Stimulated activated CD4-positive, alpha-beta T cell treated with anti-CD3 and anti-CD28 coated beads, Interleukin-4, amount 100 ng/mL, for 48 hours (primary cell): Measurements from ENCODE around the gene SGPL1.

Experiments
- DNase-seq, 2 donors: peaks; one replicate each; pipeline ENCODE4 v3.0.0-alpha.2; 2020; ENCODE audit warnings: low read depth in 2 of 2

SGPL1 gene

DNA sequence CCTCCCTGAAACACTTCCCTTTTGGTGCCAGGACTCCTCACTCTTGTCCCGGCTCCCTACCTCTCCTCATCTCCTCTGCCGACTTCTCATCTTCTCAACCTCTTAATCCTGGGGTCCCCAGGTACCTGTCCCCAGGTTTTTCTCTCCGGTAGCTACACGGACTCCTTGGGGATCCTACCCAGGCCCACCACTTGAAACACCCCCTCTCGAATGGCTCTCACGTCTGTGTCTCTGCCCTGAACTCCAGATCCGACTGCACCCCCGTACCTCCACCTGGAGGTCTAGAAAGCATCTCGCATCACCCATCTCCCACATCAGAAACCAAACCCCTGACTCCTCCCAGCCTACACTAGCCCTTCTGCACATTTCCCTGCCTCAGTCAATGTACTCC lies 35.4 kb upstream of the SGPL1 start:
- no peak for DNase-seq

DNA sequence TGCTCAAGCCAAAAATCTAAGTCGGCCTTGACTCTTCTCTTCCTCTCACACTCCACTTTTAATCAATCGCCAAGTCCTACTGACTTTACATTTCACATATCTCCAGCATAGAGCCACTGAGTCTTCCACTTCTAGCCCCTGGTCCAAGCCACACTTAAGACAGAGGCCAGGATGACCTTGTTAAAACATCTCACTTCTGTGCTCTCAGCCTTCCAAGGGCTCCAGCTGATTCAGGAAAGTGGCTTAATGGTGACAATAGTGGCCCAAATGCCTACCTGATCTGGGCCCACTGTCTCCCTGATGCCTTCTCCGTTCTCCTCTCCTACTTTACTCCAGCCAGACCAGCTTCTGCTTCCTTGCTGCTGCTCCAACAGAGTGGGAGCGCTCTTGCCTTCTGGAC lies 35.0 kb upstream of the SGPL1 start:
- DNase-seq = no peak

DNA sequence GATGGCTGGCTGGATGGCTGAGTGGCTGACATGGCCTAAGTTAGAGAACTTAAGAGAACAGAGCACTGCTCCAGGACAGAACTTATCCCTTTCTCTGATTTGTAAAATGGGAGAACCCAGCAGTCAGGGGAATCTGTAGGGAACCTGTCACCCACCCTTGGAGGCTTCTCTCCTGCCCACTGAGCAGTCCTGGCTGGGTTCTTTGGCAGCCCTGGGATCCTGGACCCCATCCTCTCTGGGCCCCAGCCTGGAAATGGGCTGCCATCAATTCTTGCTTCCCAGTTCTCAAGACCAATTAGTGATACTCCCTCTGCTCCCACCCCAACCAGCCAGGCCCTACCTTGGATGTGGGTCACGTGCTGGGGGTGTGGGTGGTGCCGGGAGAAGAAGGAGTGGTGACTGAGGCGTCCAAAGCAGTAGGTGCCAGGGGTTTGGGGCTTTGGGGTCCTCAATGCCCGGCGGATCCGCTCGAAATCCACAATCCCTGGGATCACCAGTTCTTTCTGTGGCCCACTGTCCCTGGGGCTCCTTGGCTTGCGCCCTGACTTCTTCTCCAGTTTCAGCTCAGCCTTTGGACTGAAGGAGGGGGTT lies 34.2 kb upstream of the SGPL1 start:
- no peak for DNase-seq

DNA sequence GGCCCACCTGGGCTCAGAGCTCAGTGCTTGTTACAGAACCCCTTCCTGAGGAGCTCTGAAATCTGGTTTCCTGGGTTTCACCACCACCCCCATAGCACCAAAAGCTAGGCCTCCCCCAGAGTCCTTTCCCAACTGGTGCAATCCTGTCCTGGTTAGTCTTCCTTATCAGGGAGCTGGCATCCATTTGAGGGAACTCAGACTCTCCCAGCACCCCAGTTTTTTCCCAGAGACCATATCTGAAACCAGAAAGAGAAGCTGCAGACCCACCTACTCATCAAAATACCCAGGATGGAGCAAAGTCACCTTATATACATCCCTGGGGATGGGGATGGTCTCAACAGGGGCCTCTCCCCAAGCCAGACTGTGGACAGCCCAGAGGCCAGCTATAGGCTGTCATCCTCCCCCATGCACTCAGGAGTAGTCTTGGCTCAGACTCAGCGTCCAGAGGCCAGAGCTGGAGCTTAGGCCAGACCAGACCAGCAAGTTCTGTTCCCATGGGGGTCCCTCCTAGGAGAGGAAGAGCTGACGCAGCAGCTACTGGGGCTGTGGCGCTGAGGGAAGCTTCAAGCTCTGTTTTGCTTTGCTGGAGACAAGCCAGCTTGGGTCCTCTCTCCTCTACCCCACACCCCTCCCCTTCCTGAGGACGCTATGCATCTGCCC lies 33.5 kb upstream of the SGPL1 start:
- DNase-seq = no peak

DNA sequence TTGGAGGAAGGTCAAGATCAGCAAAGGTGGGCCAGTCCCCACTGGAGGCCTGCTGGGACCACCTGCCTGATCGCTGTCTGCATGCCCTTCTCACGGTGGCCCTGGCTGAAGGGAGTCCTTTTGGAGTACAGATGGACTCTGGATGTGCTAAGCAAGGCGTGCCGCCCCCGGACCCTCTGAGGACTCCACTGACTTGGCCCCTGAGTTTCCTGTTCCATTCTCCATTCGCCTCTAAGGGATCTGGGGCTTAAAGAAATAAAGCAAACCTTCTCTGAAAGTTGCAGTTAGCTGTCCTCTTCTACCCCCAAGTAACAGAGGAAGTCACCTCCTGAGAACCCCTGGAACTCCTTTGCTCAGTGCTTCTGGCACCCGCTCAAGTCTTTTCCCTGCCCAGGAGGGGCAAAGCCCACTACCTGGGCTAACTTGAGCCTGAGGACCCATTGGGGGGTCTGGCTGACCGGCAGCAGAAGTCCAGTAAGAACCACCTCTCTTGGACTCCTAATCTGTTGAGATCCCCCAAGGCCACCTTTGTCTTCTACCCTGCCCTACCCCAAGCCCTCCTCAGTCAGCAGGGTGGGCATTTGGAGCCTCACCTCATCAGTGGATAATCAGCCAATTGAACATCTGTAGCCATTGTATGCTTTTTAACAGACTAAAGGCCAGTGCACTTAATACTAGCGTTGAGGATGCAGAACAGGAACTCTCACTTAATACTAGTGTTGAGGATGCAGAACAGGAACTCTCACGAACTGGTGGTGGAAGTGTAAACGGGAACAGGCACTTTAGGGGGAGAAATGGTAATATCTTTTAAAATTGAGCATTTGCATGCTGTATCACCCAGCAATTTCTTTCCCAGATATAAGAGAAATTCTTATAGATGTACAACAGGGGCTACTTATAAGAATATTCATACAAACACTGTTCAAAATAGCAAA lies 32.7 kb upstream of the SGPL1 start:
- no peak for DNase-seq

DNA sequence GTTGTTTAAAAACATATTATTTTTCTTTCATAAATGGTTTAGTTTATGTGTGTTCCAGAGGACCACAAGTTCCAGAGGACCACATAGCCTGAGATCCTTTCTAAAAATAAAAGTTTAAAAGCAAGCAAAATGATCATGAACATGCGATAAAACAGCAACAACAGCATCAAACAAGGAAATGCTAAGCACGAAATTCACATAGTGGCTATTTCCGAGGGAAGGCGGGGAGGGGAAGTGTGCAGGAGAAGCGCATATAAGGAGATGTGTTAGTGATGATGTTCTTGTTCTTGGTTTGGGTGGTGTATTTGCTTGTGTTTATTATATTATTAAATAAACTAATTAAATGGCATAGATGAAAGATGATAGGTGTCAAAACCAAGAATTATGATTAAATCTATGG lies 31.7 kb upstream of the SGPL1 start:
- DNase-seq = no peak

DNA sequence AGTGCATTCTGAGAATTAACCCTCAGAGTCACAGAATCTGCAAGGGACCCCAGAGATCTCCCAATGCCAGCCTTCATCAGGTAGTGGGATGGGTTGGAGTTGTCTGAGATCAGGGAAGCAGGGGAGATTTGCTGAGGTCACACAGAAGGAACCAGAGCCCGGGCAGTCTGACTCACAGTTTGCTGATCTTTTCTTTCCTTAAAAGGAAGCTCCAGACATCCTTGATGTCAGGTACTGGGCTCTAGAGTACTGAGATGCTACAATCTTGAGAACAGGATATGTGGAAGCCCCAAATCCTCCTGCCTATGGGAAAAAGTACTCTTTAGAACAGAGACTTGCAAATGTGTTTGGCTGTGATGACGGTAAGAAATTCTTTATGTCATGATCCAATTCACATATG lies 31.3 kb upstream of the SGPL1 start:
- DNase-seq = no peak

DNA sequence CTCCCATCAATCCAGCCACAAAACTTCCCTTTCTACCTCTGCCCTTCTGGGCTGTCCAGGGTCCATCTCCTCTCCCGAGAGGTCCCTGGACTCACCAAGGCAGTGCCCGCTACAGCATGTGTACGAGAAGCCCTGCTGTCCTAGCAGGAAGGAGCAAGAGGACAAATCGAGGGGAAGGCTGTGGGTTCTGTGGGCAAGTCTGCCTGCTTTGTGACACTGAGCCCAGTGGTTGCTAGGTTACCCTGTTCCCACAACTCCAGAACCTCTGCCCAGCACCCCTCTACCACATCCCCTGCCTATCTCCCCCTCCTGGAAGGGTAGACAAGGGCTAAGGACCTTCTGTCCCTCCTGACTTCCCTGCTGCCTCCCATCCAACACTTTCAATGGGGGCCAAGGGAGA lies 30.6 kb upstream of the SGPL1 start, which contains the start of gene TBATA:
Gene TBATA (minus strand): TSS at position 188 of the 400 bp plus-strand sequence. CDS start 1,998 bp downstream, outside the sequence.
- DNase-seq = no peak

DNA sequence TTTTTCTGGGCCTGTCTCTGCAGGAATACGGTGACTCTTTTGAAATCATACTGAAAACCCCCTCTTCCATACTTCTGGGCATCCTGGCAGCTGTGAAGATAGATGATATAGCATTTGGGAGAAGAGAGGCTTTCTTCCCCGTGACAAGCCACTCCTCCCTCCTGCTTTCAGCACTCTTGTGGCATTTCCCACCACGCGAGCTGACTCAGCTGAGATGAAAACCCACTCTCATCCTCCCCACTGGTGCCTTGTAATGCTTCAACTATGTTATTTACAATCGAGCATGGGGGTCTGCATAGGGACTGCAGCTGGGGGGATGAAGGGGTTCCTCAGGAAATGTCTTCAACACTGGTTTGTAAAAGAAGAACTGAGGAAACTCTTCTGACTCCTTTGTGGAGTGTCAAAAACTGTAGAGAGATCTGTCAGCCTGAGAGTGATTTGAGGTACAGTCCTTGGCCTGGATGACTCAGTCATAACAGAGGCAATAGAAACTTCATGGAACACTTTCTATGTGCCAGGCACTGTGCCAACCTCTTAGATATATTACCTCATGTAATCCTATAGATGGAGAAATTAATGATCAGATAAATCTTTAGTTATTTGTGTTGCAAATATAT lies 28.8 kb upstream of the SGPL1 start:
- peak in 1 of 2 donors; percentile 10 for DNase-seq

DNA sequence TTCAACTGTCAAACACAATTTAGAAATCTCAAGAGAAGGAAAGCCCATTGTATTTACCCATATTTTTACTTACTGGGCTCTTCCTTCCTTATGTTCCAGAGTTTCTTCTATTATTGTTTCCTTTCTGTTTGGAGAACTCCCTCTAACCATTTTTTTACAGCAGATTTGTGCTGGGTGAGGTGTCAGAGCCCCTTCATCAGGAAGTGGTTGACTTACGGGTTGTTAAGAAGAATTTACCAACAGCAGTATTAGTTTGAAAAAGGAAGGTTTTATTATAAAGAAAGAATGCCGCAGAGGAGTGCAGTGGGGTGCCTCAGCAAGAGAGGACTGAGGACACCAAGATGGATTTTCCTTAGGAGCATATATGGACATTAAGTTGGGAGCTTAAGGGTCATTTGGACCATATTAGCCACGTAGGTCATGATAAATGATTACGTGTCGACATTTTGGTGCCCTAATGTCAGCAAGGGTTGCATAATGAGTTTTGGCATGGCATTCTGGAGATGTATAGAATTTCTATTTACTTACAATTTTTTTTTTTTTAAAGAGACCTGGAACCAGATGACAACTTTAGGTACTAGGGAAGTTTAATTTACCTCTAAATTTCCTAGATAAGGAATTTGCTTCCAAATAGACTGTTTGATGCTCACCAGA lies 24.2 kb upstream of the SGPL1 start:
- no peak for DNase-seq

DNA sequence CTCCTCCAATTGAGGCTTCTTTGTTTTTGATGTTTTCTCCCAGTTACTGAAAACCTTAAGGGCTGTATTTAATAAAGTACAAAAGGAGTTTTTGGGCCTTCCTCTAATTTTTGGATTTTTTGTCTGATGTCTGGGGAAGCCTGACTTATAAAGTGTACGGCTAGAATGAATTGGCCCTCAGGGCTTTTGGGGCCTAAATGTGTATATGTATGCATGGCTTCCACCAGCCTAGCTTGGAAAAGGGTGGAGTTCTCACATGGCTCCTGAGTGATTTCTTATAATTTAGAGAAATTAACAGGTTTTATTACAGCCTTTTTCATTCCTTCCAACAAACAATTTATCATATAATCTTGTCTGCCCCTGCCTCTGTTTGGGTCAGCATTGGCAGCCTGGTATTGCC lies 20.1 kb upstream of the SGPL1 start:
- no peak for DNase-seq

DNA sequence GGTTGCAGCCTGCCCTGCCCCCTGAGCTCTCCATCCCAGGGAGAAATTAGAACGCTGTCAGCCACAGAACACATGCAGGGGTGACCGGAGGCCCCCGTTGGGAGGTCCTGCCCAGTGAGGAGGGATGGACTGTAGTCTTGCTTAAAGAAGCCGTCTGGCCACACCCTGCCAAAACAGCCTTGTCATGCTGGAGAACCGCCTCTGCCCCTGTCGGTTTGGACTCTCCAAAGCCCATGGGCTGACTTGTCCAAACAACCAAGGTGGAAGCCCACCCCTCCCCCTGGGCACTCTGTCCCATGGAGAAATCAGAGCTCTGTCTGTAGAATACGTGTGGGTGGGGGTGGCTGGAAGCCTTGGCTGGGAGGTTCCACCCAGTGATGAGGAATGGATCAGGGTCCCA lies 17.9 kb upstream of the SGPL1 start:
- no peak for DNase-seq

DNA sequence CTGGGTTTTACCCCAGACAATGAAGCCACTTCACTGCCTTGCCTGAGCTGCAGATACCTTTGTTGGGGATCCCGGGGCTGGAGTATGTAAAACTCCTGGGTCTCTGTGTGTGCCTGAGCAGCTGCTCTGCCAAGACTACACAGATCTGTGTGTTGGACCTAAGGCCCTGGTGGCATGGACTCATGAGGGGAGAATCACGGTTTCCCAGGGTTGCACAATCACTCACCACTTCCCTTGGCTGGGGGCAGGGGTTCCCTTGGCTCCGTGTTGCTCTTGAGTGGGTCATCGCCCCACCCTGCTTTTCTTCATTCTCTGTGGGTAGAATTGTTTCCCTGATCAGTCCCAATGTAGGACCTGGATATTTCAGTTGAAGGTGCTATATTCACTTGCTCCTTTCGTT lies 16.6 kb upstream of the SGPL1 start:
- DNase-seq = no peak

DNA sequence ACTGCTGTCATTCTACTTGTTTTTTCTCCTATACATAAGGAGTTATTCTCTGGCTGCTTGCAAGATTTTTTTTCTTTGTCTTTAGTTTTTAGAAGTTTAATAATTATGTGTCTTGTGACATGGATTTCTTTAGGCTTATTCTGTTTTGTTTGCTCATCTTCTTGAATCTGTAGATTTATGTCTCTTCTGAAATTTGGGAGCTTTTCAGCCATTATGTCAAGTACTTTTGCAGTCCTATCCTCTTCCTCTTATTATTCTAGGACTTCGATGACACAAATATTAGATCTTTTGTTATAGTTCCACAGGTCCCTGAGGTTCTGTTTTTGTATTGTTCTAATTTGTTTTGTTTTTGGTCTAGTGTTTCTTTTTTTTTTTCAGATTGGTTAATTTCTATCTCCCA lies 13.9 kb upstream of the SGPL1 start:
- DNase-seq = no peak

DNA sequence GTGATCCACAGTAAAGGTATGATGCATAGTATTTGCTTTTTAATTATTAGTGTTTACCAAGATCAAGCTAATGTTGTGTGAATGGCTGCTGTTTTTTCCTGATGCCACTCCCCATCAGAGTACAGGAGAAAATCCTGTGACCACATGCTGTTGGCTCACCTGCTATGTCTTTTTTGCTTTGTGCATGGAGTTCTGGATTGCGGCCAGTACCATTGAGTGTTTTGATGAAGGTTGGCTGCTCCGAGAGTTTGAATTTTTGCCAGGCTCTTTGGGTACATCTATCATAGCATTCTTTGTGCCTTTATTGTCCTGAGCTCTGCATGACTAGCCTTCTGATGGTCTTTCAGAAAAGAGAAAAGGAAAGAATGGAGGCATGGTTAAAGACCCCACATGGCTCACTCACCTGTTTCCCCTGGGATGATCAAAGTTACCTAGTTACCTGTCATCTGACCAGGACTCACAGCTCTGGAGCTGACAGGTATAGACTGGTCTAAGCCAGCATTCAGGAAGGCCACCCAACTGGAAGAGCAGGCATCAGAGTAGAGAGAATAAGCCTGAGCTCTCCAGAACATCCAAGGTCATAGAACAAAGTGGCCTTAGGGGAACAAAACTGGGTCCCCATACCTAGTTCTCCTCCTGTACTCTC lies 11.8 kb upstream of the SGPL1 start:
- no peak for DNase-seq

DNA sequence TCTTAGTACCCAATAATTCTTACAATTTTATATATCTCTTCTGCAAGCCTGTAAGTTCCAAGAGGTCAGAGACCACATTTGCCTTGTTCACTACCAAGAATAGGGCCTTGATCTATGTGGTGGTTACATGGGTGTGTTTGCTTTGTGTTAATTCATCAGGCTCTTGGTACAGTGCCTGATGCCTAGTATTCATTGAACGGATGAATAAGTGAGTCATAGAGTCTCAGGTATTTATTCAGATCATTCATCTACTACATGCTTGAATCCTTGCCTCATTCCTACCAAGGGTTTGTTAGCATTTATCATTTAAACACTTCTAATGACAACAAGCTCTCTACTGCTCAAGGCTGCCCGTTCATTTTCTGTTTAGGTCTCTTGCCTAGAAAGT lies 11.3 kb upstream of the SGPL1 start:
- no peak for DNase-seq

DNA sequence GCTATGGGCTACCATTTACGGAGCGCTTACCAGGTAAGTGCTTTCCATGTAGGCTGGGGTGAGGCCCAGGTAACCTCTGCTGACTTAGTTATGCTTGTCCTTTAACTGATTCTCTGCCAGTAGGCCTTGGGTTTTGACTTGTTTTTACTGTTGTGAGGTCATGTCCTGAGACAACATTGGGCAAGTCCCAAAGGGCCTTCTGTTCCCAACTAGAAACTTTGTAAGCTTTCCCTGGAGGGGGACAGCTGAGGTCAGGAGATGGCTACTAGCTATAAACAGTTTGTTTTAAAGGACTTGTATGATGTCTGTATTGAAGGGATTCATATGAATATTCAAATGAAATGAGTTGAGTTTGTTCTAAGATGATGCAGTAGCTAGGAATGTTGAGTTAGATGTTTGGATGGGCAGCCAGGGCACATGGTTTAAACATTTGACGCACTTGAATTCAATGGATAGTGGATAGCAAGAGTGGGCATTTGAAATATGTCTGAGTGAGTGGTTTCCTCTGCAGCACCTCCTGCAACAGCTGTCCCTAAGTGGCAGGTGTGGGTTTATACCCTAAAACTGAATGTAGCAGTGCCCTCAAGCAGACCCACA lies 10.0 kb upstream of the SGPL1 start:
- no peak for DNase-seq

DNA sequence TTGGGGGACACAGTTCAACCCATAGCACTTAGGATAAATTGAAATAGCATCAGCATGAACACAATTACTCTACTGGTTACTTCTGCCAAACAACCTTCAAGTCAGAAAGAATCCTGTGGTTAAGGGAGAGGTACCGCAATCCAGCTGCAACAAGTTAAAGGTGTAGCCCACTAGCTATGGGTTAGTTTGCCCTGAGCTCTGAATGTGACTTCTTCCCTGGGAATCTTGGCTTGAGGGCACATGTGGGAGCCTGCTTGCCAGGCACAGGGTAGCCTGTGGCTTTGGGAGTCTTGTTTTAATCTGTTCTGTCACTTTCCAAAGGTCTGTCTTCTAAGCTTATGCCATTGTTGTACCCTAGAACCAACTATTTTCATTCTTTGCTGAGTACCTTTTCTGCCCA lies 8.9 kb upstream of the SGPL1 start:
- DNase-seq = no peak

DNA sequence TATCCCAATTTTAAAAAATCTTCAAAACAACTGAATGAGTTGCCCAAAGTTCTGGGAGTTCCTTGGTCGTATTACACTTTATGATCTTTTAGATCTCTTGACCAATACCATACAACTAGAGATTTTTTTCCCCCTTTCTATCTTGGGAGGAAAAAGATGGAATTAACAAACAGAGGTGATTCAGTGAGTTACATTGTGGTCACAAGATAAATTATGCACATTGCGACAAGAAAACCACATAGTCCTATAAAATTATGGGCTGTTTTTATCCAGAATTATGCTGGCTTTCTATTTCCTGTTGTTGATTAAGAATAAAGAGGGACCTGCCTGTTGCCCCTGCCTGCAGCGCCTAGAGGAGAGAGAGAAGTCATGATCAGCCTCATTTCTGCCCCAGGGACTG lies 8.2 kb upstream of the SGPL1 start:
- DNase-seq = no peak

DNA sequence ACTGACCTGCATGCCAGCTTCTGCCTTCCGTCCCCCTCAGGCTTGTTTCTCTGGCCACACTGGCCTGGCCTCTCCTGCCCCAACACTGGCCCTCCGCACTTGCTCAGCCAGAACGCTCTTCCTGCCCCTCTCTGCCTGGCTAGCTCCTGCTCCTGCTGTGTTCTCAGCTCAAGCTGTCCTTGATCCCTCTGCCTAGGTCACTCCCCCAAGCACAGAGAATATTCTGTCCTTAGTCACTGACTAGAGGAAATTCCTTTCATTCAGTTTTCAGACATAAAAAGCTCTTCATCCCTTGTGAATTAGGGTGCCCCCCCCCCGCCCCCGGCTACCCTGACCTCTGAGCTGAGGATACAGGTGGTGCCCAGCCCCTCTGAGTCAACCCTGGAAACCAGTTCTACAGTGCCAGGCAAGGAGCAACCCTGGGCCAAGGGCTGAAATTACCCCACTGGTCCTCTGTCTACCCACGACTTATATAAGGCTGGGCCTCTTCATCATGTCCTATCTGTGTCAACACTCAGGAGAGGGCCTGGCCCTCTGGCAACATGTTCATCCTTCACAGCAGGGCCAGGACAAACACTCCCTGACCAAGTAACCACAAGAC lies 6.6 kb upstream of the SGPL1 start:
- no peak for DNase-seq

DNA sequence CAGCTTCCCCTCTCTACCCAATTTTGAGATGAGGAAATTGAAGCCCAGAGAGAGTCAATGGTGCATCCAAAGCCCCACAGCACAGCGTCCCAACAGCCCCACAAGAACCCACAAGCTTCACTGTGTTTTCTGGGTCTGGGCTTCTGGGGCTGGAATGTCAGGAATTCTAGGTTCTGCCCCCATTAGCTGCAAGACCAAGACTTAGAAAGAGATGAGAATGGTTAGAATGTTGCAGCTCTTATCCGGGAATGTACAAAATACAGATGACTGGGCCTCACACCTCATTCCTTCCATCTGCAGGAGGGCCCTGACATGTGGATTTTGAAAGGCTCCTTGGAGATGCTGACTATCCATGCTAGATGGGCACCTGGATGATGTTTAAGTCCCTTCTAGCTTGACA lies 6.0 kb upstream of the SGPL1 start:
- DNase-seq = no peak
